Keratinocyte (primary cell): Measurements from ENCODE around the gene ZNF581.

ENCODE experiments used
- CTCF ChIP-seq, 3 experiments: IDR thresholded peaks in 1 of 3; conservative IDR thresholded peaks in 1 of 3; optimal IDR thresholded peaks in 1 of 3; 2 replicates in 2 of 3; 3 replicates in 1 of 3; pipeline versions ENCODE3 to v1.5.1; 2011; ENCODE audit warnings: low read length in 3 of 3, mild to moderate bottlenecking in 3 of 3, moderate library complexity in 2 of 3, control low read depth in 1 of 3, inconsistent platforms in 1 of 3; ENCODE audit not compliant: insufficient read depth in 2 of 3; ENCODE audit errors: extremely low read depth in 1 of 3
- EZH2 ChIP-seq: IDR thresholded peaks from one replicate; pipeline ENCODE4 v1.6.1; 2012; ENCODE audit warnings: inconsistent platforms, mild to moderate bottlenecking, low read length, moderate library complexity

- TF ChIP-seq CTCF (optimal IDR thresholded peaks at IDR 0.05 in 1 of 3, IDR thresholded peaks at IDR 0.05 in 1 of 3, conservative IDR thresholded peaks at IDR 0.05 in 1 of 3; ENCODE audit: extremely low read depth in 1 of 3, insufficient read depth in 2 of 3, low read length in 3 of 3) (no peak), EZH2 (no peak)
Measured at GRCh38 chr19:55673889-55674288, 30.4 kb downstream of the ZNF581 start.
